Measurements from ENCODE around the gene MUS81. TPM values are rescaled to one million over a fixed set of nuclear protein-coding genes. Genes with fewer than 3 reads are reported as not detected.

The MUS81 gene
- total and polyA plus RNA-seq, 2 of the 13 experiments (the other 11 are each of a cell fraction or from before 2014, with no cell fraction given) = 25.6 to 30.2 TPM

DNA sequence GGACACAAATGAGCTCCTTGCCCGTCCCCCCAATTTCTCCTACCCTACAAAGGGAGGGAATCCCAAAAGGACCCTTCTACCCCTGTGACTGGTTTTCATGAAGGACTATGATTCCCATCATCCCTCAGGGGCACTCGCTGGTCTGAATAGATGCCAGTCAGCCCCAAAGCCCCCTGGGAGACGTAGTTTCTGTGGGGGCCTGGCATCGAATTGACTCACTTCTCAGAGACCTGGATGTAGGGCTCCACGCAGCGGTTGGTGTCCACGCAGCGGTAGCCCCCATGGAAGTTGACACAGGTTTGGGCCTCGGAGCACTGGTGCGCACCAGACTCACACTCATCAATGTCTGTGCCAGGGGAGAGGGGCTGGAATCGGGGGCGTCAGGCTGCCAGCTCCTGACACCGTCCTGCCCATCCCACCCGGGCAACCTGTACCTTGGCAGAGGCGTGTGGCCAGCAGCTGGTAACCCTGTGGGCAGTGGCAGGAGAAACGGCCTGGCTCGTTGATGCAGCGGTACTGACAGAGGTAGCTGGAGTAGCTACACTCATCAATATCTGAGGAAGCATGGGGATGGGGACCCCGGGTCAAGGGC is 7.9 kb downstream of the MUS81 start (continued):
- TF ChIP-seq, protein P1, sequence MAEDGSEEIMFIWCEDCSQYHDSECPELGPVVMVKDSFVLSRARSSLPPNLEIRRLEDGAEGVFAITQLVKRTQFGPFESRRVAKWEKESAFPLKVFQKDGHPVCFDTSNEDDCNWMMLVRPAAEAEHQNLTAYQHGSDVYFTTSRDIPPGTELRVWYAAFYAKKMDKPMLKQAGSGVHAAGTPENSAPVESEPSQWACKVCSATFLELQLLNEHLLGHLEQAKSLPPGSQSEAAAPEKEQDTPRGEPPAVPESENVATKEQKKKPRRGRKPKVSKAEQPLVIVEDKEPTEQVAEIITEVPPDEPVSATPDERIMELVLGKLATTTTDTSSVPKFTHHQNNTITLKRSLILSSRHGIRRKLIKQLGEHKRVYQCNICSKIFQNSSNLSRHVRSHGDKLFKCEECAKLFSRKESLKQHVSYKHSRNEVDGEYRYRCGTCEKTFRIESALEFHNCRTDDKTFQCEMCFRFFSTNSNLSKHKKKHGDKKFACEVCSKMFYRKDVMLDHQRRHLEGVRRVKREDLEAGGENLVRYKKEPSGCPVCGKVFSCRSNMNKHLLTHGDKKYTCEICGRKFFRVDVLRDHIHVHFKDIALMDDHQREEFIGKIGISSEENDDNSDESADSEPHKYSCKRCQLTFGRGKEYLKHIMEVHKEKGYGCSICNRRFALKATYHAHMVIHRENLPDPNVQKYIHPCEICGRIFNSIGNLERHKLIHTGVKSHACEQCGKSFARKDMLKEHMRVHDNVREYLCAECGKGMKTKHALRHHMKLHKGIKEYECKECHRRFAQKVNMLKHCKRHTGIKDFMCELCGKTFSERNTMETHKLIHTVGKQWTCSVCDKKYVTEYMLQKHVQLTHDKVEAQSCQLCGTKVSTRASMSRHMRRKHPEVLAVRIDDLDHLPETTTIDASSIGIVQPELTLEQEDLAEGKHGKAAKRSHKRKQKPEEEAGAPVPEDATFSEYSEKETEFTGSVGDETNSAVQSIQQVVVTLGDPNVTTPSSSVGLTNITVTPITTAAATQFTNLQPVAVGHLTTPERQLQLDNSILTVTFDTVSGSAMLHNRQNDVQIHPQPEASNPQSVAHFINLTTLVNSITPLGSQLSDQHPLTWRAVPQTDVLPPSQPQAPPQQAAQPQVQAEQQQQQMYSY (CRISPR knock-in tag; IDR thresholded peaks at IDR 0.05) = no peak
- TF ChIP-seq ZNF569 (CRISPR knock-in tag; IDR thresholded peaks at IDR 0.05; ENCODE audit: borderline replicate concordance) = no peak
- TF ChIP-seq SP140L (CRISPR knock-in tag; IDR thresholded peaks at IDR 0.05; ENCODE audit: borderline replicate concordance) = no peak
- TF ChIP-seq, protein P2, sequence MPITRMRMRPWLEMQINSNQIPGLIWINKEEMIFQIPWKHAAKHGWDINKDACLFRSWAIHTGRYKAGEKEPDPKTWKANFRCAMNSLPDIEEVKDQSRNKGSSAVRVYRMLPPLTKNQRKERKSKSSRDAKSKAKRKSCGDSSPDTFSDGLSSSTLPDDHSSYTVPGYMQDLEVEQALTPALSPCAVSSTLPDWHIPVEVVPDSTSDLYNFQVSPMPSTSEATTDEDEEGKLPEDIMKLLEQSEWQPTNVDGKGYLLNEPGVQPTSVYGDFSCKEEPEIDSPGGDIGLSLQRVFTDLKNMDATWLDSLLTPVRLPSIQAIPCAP (CRISPR knock-in tag; IDR thresholded peaks at IDR 0.05; ENCODE audit: low read depth) = no peak
- TF ChIP-seq ZNF530 (CRISPR knock-in tag; IDR thresholded peaks at IDR 0.05; ENCODE audit: low read depth) = no peak
- no peak for TF ChIP-seq ZMAT3 (CRISPR knock-in tag; conservative IDR thresholded peaks at IDR 0.05)
- TF ChIP-seq ZZZ3 (CRISPR knock-in tag; IDR thresholded peaks at IDR 0.05; ENCODE audit: borderline replicate concordance) = no peak
- TF ChIP-seq, protein P3, sequence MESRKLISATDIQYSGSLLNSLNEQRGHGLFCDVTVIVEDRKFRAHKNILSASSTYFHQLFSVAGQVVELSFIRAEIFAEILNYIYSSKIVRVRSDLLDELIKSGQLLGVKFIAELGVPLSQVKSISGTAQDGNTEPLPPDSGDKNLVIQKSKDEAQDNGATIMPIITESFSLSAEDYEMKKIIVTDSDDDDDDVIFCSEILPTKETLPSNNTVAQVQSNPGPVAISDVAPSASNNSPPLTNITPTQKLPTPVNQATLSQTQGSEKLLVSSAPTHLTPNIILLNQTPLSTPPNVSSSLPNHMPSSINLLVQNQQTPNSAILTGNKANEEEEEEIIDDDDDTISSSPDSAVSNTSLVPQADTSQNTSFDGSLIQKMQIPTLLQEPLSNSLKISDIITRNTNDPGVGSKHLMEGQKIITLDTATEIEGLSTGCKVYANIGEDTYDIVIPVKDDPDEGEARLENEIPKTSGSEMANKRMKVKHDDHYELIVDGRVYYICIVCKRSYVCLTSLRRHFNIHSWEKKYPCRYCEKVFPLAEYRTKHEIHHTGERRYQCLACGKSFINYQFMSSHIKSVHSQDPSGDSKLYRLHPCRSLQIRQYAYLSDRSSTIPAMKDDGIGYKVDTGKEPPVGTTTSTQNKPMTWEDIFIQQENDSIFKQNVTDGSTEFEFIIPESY (CRISPR knock-in tag; IDR thresholded peaks at IDR 0.05) = 0 out of 2 replicates have a peak, but pooled peaks have one; percentile 20
- TF ChIP-seq RFX5 (IDR thresholded peaks at IDR 0.05; ENCODE audit: low read depth, low read length) = no peak
- no peak for TF ChIP-seq PHF5A (CRISPR knock-in tag; IDR thresholded peaks at IDR 0.05; ENCODE audit: low read depth, unreplicated experiment)
- TF ChIP-seq, protein P4, sequence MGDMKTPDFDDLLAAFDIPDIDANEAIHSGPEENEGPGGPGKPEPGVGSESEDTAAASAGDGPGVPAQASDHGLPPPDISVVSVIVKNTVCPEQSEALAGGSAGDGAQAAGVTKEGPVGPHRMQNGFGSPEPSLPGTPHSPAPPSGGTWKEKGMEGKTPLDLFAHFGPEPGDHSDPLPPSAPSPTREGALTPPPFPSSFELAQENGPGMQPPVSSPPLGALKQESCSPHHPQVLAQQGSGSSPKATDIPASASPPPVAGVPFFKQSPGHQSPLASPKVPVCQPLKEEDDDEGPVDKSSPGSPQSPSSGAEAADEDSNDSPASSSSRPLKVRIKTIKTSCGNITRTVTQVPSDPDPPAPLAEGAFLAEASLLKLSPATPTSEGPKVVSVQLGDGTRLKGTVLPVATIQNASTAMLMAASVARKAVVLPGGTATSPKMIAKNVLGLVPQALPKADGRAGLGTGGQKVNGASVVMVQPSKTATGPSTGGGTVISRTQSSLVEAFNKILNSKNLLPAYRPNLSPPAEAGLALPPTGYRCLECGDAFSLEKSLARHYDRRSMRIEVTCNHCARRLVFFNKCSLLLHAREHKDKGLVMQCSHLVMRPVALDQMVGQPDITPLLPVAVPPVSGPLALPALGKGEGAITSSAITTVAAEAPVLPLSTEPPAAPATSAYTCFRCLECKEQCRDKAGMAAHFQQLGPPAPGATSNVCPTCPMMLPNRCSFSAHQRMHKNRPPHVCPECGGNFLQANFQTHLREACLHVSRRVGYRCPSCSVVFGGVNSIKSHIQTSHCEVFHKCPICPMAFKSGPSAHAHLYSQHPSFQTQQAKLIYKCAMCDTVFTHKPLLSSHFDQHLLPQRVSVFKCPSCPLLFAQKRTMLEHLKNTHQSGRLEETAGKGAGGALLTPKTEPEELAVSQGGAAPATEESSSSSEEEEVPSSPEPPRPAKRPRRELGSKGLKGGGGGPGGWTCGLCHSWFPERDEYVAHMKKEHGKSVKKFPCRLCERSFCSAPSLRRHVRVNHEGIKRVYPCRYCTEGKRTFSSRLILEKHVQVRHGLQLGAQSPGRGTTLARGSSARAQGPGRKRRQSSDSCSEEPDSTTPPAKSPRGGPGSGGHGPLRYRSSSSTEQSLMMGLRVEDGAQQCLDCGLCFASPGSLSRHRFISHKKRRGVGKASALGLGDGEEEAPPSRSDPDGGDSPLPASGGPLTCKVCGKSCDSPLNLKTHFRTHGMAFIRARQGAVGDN (CRISPR knock-in tag; IDR thresholded peaks at IDR 0.05) = peak; percentile 14; the same call in 1 of the 2 replicates
- TF ChIP-seq ZNF143 (CRISPR knock-in tag; IDR thresholded peaks at IDR 0.05) = peak; percentile 83
- TF ChIP-seq, protein P5, sequence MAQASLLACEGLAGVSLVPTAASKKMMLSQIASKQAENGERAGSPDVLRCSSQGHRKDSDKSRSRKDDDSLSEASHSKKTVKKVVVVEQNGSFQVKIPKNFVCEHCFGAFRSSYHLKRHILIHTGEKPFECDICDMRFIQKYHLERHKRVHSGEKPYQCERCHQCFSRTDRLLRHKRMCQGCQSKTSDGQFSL (CRISPR knock-in tag; IDR thresholded peaks at IDR 0.05) = no peak
- TF ChIP-seq HNRNPL (IDR thresholded peaks at IDR 0.05; ENCODE audit: low read depth, low read length) = 0 out of 2 replicates have a peak, but pooled peaks have one; percentile 34
- TF ChIP-seq MED8 (CRISPR knock-in tag; IDR thresholded peaks at IDR 0.05; ENCODE audit: insufficient replicate concordance) = no peak
- TF ChIP-seq CENPT (CRISPR knock-in tag; IDR thresholded peaks at IDR 0.05; ENCODE audit: low read depth) = no peak
- no peak for TF ChIP-seq HHEX (CRISPR knock-in tag; IDR thresholded peaks at IDR 0.05)
- no peak for TF ChIP-seq ZNF326 (CRISPR knock-in tag; IDR thresholded peaks at IDR 0.05; ENCODE audit: borderline replicate concordance)
- no peak for TF ChIP-seq CCDC6 (CRISPR knock-in tag; IDR thresholded peaks at IDR 0.05)

All from HepG2 (cell line).